ENCODE results near the gene APOF. TPM values are rescaled to one million over a fixed set of nuclear protein-coding genes. Genes with fewer than 3 reads are reported as not detected.
"Not testable (repeated sequence)": the region's sequence is repeated elsewhere in the genome, so short reads cannot be mapped to it uniquely, and the experiment has no call there.

The APOF gene
- total RNA-seq, 1 donor from 2014 or later, result not detected

DNA sequence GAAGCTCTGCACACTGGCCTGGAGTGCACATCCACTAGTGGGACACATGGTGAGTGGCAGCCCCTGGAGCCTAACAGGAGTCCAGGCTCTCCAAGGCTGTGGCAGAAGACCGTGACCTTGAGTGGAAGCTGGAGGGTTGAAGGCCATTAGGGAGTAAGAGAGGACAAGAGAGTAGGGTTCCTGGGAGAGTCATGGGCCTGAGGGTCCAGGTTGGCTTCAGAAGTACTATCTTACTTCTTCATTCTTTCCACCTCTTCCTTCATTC, 23.6 kb downstream of the APOF start:
- Mint-ChIP-seq H3K9me3 (no peaks in the 10 kb centered on the region), H3K27me3 (no peaks in the 10 kb centered on the region), H3K4me1 (peaks cover 42% of the 10 kb centered on the region), H3K4me3 (peak overlapping the region; percentile 85), H3K36me3 (ENCODE audit: low read depth) (peaks cover 36% of the 10 kb centered on the region), H3K27ac (peak overlapping the region; percentile 98)
- ChIA-PET POLR2A (interaction anchor here (0.7 to 4.2 kb wide), 19 partner anchors 8 to 365 kb away, joined by 3 to 76 read pairs (median 6); partner anchors contain the start of genes APOF, CNPY2, COQ10A and CS), CTCF (no interaction called here)
- DNase-seq (no peak), ATAC-seq (ENCODE audit: low read depth) (no peak)
- TF ChIP-seq, protein P1, sequence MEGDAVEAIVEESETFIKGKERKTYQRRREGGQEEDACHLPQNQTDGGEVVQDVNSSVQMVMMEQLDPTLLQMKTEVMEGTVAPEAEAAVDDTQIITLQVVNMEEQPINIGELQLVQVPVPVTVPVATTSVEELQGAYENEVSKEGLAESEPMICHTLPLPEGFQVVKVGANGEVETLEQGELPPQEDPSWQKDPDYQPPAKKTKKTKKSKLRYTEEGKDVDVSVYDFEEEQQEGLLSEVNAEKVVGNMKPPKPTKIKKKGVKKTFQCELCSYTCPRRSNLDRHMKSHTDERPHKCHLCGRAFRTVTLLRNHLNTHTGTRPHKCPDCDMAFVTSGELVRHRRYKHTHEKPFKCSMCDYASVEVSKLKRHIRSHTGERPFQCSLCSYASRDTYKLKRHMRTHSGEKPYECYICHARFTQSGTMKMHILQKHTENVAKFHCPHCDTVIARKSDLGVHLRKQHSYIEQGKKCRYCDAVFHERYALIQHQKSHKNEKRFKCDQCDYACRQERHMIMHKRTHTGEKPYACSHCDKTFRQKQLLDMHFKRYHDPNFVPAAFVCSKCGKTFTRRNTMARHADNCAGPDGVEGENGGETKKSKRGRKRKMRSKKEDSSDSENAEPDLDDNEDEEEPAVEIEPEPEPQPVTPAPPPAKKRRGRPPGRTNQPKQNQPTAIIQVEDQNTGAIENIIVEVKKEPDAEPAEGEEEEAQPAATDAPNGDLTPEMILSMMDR (IDR thresholded peaks at IDR 0.05), result no peak
- intact Hi-C loops (cut with micrococcal nuclease), result loop anchor here (2.0 to 10.0 kb wide), 4 partner anchors 36 to 296 kb away; partner anchors contain the start of genes BAZ2A, COQ10A and CS

DNA sequence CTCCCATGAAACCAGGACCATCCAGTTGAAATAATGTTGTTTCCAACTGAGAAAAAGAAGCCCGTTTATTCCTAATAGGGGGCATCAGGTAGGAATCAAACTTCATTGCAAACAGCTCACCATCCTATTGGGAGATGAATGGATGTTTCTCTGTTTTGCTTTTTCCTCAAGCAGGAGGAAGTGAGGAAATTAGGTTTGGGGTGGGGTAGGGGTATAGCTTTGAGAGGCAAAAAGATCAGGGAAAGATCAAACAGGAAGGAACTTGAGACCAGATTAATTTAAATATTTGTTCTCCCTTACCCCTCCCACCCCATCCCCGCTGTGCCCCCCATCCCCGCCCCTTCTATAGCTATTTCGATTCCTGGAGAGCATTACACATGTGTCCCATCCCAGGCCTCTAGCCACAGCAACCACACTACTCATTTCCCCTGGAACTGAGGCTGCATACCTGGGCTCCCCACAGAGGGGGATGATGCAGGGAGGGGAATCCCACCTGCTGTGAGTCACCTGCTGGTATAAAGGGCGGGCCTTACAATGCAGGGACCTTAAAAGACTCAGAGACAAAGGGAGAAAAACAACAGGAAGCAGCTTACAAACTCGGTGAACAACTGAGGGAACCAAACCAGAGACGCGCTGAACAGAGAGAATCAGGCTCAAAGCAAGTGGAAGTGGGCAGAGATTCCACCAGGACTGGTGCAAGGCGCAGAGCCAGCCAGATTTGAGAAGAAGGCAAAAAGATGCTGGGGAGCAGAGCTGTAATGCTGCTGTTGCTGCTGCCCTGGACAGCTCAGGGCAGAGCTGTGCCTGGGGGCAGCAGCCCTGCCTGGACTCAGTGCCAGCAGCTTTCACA, 24.1 kb downstream of the APOF start, which contains the start of gene IL23A:
TSS of gene IL23A (plus strand) at position 577 of the 850 bp plus-strand sequence. CDS start at position 738, 161 bp downstream.
- intact Hi-C loops (cut with micrococcal nuclease), result loop anchor here (1.0 to 10.0 kb wide), 8 partner anchors 22 to 296 kb away; partner anchors contain the start of genes BAZ2A, COQ10A, CS and STAT2
- ATAC-seq (ENCODE audit: low read depth), result peak; percentile 54
- no peaks in the 10 kb centered on the region for H3K9me3 Mint-ChIP-seq
- peaks cover 36% of the 10 kb centered on the region for H3K36me3 Mint-ChIP-seq (ENCODE audit: low read depth)
- TF ChIP-seq, protein P1 (IDR thresholded peaks at IDR 0.05), result no peak
- peak; percentile 54 for DNase-seq
- peak within 1 kb of the TSS; percentile 98 for H3K27ac Mint-ChIP-seq
- ChIA-PET CTCF (interaction anchor here (0.6 to 1.1 kb wide), 2 partner anchors 22 to 126 kb away, joined by 4 to 6 read pairs; partner anchors contain the start of gene STAT2), POLR2A (interaction anchor here (0.7 to 4.2 kb wide), 22 partner anchors 8 to 365 kb away, joined by 3 to 76 read pairs (median 6); partner anchors contain the start of genes APOF, CNPY2, COQ10A and CS)
- no peaks in the 10 kb centered on the region for H3K27me3 Mint-ChIP-seq
- peak within 1 kb of the TSS; percentile 85 for H3K4me3 Mint-ChIP-seq
- peaks cover 47% of the 10 kb centered on the region for H3K4me1 Mint-ChIP-seq

DNA sequence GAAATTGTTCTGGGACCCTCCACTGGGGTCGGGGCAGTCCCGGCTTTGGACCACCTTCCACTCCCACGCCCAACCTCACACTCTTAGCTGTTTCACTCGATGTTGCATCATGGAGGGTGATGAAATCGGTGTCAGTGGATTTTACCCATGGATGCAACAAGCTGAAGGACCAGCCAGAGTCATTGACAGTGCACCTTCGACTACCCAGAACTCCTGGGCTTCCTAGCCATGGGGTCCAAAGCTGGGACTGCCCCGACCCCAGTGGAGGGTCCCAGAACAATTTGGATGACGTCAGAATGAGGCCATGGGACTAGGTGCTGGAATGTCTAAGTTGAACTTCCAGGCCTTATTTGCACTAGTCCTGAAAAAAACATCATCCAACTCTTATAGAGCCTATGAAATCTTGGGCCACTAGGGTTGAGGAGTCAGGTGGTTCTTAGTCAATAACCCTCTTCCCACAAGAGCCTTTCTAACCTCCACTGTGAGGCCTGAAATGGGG, 24.9 kb downstream of the APOF start:
- Mint-ChIP-seq H3K9me3 (no peaks in the 10 kb centered on the region), H3K4me1 (peaks cover 54% of the 10 kb centered on the region), H3K36me3 (ENCODE audit: low read depth) (peaks cover 31% of the 10 kb centered on the region), H3K27me3 (no peaks in the 10 kb centered on the region), H3K4me3 (no peak overlapping the region), H3K27ac (peak overlapping the region; percentile 98)
- ATAC-seq (ENCODE audit: low read depth), result no peak
- ChIA-PET CTCF (interaction anchor here (1.1 kb wide), 1 partner anchor 22 kb away, joined by 6 read pairs; the partner anchor contains the start of gene STAT2), POLR2A (interaction anchor here (1.1 to 4.2 kb wide), 16 partner anchors 9 to 364 kb away, joined by 3 to 76 read pairs (median 6); partner anchors contain the start of genes APOF, CNPY2, CS and RAB5B)
- intact Hi-C loops (cut with micrococcal nuclease), result loop anchor here (1.0 to 10.0 kb wide), 8 partner anchors 22 to 297 kb away; partner anchors contain the start of genes BAZ2A, COQ10A, CS and STAT2
- TF ChIP-seq, protein P1 (IDR thresholded peaks at IDR 0.05), result no peak
- no peak for DNase-seq

DNA sequence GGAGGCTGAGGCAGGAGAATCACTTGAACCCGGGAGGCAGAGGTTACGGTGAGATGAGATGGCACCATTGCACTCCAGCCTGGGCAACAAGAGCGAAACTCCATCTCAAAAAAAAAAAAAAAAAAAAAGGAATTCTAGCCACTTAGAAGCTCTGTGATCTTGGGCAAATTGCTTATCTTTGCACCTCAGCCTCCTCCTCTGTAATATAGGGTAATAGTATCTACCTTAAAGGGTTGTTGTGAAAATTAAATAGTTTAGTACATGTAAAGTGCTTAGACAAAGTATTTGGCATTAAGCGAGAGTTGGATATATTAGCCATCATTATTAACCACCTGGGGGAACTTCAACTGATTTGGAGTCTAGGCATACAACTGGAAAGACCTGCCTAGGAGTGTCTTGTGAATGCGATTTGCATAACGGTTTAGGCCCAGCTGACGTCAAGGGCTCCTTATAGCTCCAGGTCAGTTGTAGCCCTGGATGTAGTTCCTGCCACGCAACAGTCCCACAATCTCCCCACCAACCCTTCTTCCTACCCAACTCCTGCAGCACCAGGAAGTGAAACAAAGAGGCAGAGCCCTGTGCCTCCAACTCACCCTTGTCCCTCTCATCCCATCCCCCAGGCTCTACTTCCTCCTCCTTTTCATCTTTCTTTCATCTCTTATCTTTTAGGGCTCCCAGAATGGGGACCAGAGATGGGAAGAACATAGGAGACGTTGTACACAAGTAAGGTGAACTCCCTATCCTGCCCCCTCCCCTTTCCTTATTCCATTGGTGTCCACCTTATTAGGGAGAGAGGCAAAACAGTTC, 26.1 kb downstream of the APOF start:
- H3K36me3 Mint-ChIP-seq (ENCODE audit: low read depth), result peaks cover 22% of the 10 kb centered on the region
- ATAC-seq (ENCODE audit: low read depth), result no peak
- H3K4me3 Mint-ChIP-seq, result no peak overlapping the region
- intact Hi-C loops (cut with micrococcal nuclease), result loop anchor here (10.0 kb wide), 1 partner anchor 298 kb away; the partner anchor contains the start of gene BAZ2A
- H3K9me3 Mint-ChIP-seq, result no peaks in the 10 kb centered on the region
- TF ChIP-seq, protein P1 (IDR thresholded peaks at IDR 0.05), result no peak
- CTCF ChIA-PET, result interaction anchor here (0.9 kb wide), 1 partner anchor 128 kb away, joined by 5 read pairs; no protein-coding TSS in a partner anchor
- POLR2A ChIA-PET, result interaction anchor here (0.6 to 4.8 kb wide), 10 partner anchors 20 to 144 kb away, joined by 5 to 76 read pairs (median 18); partner anchors contain the start of genes CNPY2, CS, RNF41 and STAT2
- no peaks in the 10 kb centered on the region for H3K27me3 Mint-ChIP-seq
- H3K27ac Mint-ChIP-seq, result peak overlapping the region; percentile 98
- no peak for DNase-seq
- peaks cover 60% of the 10 kb centered on the region for H3K4me1 Mint-ChIP-seq

DNA sequence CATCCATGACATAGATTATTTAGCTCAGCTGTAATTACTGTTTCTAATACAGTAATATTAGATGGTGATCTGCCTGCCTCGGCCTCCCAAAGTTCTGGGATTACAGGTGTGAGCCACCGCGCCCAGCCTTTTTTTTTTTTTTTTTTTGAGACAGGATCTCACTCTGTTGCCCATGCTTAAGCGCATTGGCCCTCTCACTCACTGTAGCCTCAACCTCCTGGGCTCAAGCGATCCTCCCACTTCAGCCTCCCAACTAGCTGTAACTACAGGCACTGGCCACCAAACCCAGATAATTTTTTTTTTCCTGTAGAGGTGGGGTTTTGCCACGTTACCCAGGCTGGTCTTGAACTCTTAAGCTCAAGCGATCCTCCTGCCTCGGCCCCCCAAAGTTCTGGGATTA, 27.1 kb downstream of the APOF start:
- ChIA-PET POLR2A (interaction anchor here (0.7 to 4.8 kb wide), 6 partner anchors 19 to 517 kb away, joined by 3 to 61 read pairs (median 4); partner anchors contain the start of genes CNPY2, ORMDL2 and STAT2), CTCF (interaction anchor here (0.9 kb wide), 1 partner anchor 129 kb away, joined by 5 read pairs; no protein-coding TSS in a partner anchor)
- H3K4me3 Mint-ChIP-seq; ATAC-seq (ENCODE audit: low read depth); H3K9me3 Mint-ChIP-seq; DNase-seq; H3K27me3 Mint-ChIP-seq: not testable (repeated sequence)
- Mint-ChIP-seq H3K27ac (peak overlapping the region; percentile 46), H3K36me3 (ENCODE audit: low read depth) (peaks cover 20% of the 10 kb centered on the region), H3K4me1 (peaks cover 60% of the 10 kb centered on the region)
- intact Hi-C loops (cut with micrococcal nuclease), result loop anchor here (10.0 kb wide), 1 partner anchor 299 kb away; the partner anchor contains the start of gene BAZ2A

All from activated B cell treated with CpG ODN at 0.5 μM for 24 hours (primary cell).